Neural cell (in vitro differentiated cells): Measurements from ENCODE around the gene LRP1. TPM values are rescaled to one million over a fixed set of nuclear protein-coding genes. Genes with fewer than 3 reads are reported as not detected.

Experiments
- H2AFZ ChIP-seq: fragments of 200-600, 300-800 bp; sonication (generic), shearing (Covaris generic); 2 replicates; pipeline ENCODE4 v1.6.0; 2014; ENCODE audit warnings: low read depth, mild to moderate bottlenecking, antibody characterized with exemption, low read length, moderate library complexity
- H3F3A ChIP-seq: fragments of 200-600 bp; shearing (Covaris generic); 2 replicates; pipeline ENCODE4 v1.6.1; 2016; ENCODE audit warnings: mild to moderate bottlenecking, moderate library complexity, mixed read lengths, antibody characterized with exemption, low read length; ENCODE audit not compliant: insufficient read depth, poor library complexity, severe bottlenecking
- H3K27ac ChIP-seq: fragments of 200-600, 300-800 bp; sonication (generic), shearing (Covaris generic); 2 replicates; pipeline ENCODE4 v1.5.1; 2014; ENCODE audit warnings: mild to moderate bottlenecking, low read length, moderate library complexity
- H3K27me3 ChIP-seq: fragments of 300-800, 200-600 bp; sonication (generic), shearing (Covaris generic); 2 replicates; pipeline ENCODE4 v1.6.0; 2014; ENCODE audit warnings: mild to moderate bottlenecking, low read depth, low read length, moderate library complexity; ENCODE audit not compliant: insufficient read depth
- H3K36me3 ChIP-seq: fragments of 300-800, 200-600 bp; sonication (generic), shearing (Covaris generic); 2 replicates; pipeline ENCODE4 v1.5.1; 2014; ENCODE audit warnings: mild to moderate bottlenecking, antibody characterized with exemption, low read length, moderate library complexity; ENCODE audit not compliant: insufficient read depth
- H3K4me2 ChIP-seq: fragments of 300-800, 200-600 bp; sonication (generic), shearing (Covaris generic); 2 replicates; pipeline ENCODE4 v1.6.0; 2014; ENCODE audit warnings: mild to moderate bottlenecking, low read length
- H3K4me3 ChIP-seq: fragments of 300-800, 200-600 bp; sonication (generic), shearing (Covaris generic); 2 replicates; pipeline ENCODE4 v1.5.1; 2014; ENCODE audit warnings: mild to moderate bottlenecking, low read length, moderate library complexity
- H3K79me2 ChIP-seq: fragments of 200-600 bp; shearing (Covaris generic); replicated peaks from 2 replicates; pipeline ENCODE4 v1.6.0; 2014; ENCODE audit warnings: mild to moderate bottlenecking, low read length, moderate library complexity; ENCODE audit not compliant: insufficient read depth
- H3K9ac ChIP-seq: fragments of 300-800, 200-600 bp; sonication (generic), shearing (Covaris generic); 2 replicates; pipeline ENCODE4 v1.6.1; 2016; ENCODE audit warnings: mild to moderate bottlenecking, low read length, mixed read lengths
- H3K9me2 ChIP-seq: fragments of 200-600 bp; shearing (Covaris generic); 2 replicates; pipeline ENCODE4 v1.6.1; 2016; ENCODE audit warnings: mild to moderate bottlenecking, low read length, mixed read lengths; ENCODE audit not compliant: insufficient read depth
- H3K9me3 ChIP-seq: fragments of 200-600, 300-800 bp; sonication (generic), shearing (Covaris generic); 2 replicates; pipeline ENCODE4 v1.6.1; 2016; ENCODE audit warnings: mild to moderate bottlenecking, mixed run types, low read length, moderate library complexity, mixed read lengths
- H4K20me1 ChIP-seq: fragments of 200-600 bp; shearing (Covaris generic); 2 replicates; pipeline ENCODE4 v1.6.1; 2016; ENCODE audit warnings: mild to moderate bottlenecking, mixed run types; ENCODE audit not compliant: insufficient read depth
- EP300 ChIP-seq: fragments of 450-650 bp; conservative IDR thresholded peaks from 2 replicates; pipeline ENCODE4 v1.6.1; 2014; ENCODE audit warnings: antibody characterized with exemption, mild to moderate bottlenecking, moderate library complexity; ENCODE audit not compliant: poor library complexity, severe bottlenecking
- EZH2 ChIP-seq: fragments of 200-600, 300-800 bp; shearing (Covaris generic), sonication (generic); IDR thresholded peaks from 2 replicates; pipeline ENCODE4 v1.6.1; 2014; ENCODE audit warnings: antibody characterized with exemption, low read length, borderline replicate concordance, mild to moderate bottlenecking; ENCODE audit not compliant: insufficient read depth, poor library complexity, severe bottlenecking
- MXI1 ChIP-seq: fragments of 450-650 bp; conservative IDR thresholded peaks from 2 replicates; pipeline ENCODE4 v1.6.1; 2014; ENCODE audit warnings: antibody characterized with exemption, mild to moderate bottlenecking; ENCODE audit not compliant: poor library complexity, severe bottlenecking
- POLR2AphosphoS5 ChIP-seq: IDR thresholded peaks from 2 replicates; pipeline ENCODE4 v1.6.1; 2012
- RAD21 ChIP-seq: fragments of 450-650 bp; conservative IDR thresholded peaks from 2 replicates; pipeline ENCODE4 v1.6.1; 2014; ENCODE audit warnings: antibody characterized with exemption, mild to moderate bottlenecking, moderate library complexity
- SMC3 ChIP-seq: fragments of 450-650 bp; conservative IDR thresholded peaks from 2 replicates; pipeline ENCODE4 v1.6.1; 2014; ENCODE audit warnings: antibody characterized with exemption, mild to moderate bottlenecking, moderate library complexity; ENCODE audit not compliant: poor library complexity
- TAF1 ChIP-seq: IDR thresholded peaks from 2 replicates; pipeline ENCODE4 v1.6.1; 2012; ENCODE audit warnings: low read depth
- polyA plus RNA-seq: library from polyadenylated mRNA; depleted of rRNA; stranded (reverse); fragments of >200 nt; gene quantifications from 2 replicates; pipeline ENCODE4 v1.2.3, GENCODE V29; 2014
- TF ChIP-seq, protein P1 (sequence below): fragments of 450-650 bp; IDR thresholded peaks from 2 replicates; pipeline ENCODE4 v1.5.1; 2014; ENCODE audit warnings: antibody characterized with exemption, mild to moderate bottlenecking, moderate library complexity; ENCODE audit not compliant: poor library complexity, severe bottlenecking
- TF ChIP-seq, protein P2 (sequence below): IDR thresholded peaks from 2 replicates; pipeline ENCODE4 v1.6.1; 2012; ENCODE audit warnings: borderline replicate concordance

The LRP1 gene
- polyA plus RNA-seq, 1 donor from 2014 or later, result 18.2 TPM

DNA sequence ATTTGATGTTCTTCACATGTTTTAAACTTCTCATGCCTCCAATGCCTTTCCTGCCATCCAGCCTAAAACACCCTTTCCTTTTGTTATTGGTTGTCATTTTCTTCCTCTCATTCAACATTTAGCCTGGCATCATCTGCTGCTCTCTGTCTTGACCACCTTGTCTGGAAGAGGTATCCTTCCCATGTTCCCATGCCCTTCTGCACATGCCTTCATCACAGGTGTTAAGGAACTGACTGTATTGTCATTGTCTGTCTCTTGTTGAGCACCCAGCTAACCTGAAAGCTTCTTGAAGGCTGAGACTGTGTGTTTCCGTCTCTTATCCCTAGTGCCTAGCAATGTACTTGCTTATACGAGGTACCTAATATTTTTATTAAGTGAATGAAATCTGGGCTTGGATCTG is 4.5 kb upstream of the LRP1 start:
- Histone ChIP-seq H3K27ac (no peak overlapping the region), H3K4me2 (no peak overlapping the region), H2AFZ (no peak overlapping the region), H4K20me1 (no peaks in the 10 kb centered on the region), H3K4me3 (no peak overlapping the region), H3K79me2 (peaks cover 3% of the 10 kb centered on the region), H3K9ac (no peak overlapping the region), H3K36me3 (no peaks in the 10 kb centered on the region), H3K27me3 (no peaks in the 10 kb centered on the region), H3F3A (no peaks in the 10 kb centered on the region), H3K9me2 (no peaks in the 10 kb centered on the region), H3K9me3 (no peaks in the 10 kb centered on the region)
- TF ChIP-seq EP300 (no peak), TAF1 (no peak), POLR2AphosphoS5 (no peak), SMC3 (no peak), EZH2 (no peak), MXI1 (no peak), RAD21 (no peak)
- TF ChIP-seq, protein P1, sequence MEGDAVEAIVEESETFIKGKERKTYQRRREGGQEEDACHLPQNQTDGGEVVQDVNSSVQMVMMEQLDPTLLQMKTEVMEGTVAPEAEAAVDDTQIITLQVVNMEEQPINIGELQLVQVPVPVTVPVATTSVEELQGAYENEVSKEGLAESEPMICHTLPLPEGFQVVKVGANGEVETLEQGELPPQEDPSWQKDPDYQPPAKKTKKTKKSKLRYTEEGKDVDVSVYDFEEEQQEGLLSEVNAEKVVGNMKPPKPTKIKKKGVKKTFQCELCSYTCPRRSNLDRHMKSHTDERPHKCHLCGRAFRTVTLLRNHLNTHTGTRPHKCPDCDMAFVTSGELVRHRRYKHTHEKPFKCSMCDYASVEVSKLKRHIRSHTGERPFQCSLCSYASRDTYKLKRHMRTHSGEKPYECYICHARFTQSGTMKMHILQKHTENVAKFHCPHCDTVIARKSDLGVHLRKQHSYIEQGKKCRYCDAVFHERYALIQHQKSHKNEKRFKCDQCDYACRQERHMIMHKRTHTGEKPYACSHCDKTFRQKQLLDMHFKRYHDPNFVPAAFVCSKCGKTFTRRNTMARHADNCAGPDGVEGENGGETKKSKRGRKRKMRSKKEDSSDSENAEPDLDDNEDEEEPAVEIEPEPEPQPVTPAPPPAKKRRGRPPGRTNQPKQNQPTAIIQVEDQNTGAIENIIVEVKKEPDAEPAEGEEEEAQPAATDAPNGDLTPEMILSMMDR, result no peak
- TF ChIP-seq, protein P2, sequence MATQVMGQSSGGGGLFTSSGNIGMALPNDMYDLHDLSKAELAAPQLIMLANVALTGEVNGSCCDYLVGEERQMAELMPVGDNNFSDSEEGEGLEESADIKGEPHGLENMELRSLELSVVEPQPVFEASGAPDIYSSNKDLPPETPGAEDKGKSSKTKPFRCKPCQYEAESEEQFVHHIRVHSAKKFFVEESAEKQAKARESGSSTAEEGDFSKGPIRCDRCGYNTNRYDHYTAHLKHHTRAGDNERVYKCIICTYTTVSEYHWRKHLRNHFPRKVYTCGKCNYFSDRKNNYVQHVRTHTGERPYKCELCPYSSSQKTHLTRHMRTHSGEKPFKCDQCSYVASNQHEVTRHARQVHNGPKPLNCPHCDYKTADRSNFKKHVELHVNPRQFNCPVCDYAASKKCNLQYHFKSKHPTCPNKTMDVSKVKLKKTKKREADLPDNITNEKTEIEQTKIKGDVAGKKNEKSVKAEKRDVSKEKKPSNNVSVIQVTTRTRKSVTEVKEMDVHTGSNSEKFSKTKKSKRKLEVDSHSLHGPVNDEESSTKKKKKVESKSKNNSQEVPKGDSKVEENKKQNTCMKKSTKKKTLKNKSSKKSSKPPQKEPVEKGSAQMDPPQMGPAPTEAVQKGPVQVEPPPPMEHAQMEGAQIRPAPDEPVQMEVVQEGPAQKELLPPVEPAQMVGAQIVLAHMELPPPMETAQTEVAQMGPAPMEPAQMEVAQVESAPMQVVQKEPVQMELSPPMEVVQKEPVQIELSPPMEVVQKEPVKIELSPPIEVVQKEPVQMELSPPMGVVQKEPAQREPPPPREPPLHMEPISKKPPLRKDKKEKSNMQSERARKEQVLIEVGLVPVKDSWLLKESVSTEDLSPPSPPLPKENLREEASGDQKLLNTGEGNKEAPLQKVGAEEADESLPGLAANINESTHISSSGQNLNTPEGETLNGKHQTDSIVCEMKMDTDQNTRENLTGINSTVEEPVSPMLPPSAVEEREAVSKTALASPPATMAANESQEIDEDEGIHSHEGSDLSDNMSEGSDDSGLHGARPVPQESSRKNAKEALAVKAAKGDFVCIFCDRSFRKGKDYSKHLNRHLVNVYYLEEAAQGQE, result no peak

DNA sequence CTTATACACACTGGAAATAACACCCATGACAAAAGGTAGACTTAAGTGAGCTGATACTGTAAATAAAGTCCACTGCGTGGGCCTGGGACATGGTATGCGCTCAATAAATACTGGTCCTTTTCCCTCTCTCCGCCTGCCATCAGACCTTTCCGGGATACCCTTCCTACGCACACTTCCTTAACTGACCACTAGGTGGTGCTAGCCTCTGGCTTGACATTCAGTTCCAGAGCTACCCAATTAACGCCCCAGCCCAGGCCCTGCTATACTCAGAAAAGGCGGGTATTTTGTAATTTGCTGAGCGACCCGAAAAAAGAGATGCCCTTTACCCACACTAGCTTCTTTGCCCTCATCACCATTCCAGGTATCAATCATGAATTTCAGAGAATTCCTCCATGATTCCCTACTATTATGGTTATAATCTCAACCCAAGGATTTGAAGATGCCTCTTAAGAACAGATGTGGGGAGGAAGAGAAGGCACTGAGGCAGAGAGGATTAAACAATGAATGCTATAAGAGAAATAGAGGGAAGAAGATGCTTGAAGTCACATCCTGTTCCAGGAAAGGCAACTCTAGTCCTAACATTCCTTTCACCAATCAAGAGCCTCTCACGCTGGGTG is 3.9 kb upstream of the LRP1 start:
- no peak overlapping the region for H3K4me2 ChIP-seq
- no peaks in the 10 kb centered on the region for H3K27me3 ChIP-seq
- no peaks in the 10 kb centered on the region for H3K36me3 ChIP-seq
- TF ChIP-seq, protein P1, result peak; percentile 82
- TF ChIP-seq SMC3 (peak; percentile 70), EP300 (no peak), RAD21 (peak; percentile 64)
- TF ChIP-seq, protein P2, result no peak
- no peaks in the 10 kb centered on the region for H4K20me1 ChIP-seq
- H3K9ac ChIP-seq, result no peak overlapping the region
- H3K27ac ChIP-seq, result no peak overlapping the region
- H3K4me3 ChIP-seq, result no peak overlapping the region
- H3K9me3 ChIP-seq, result no peaks in the 10 kb centered on the region
- H3K9me2 ChIP-seq, result no peaks in the 10 kb centered on the region
- no peak overlapping the region for H2AFZ ChIP-seq
- H3F3A ChIP-seq, result no peaks in the 10 kb centered on the region
- H3K79me2 ChIP-seq, result peaks cover 8% of the 10 kb centered on the region
